IMR-90 (cell line): ENCODE data around the gene ANXA1. TPM values are rescaled to one million over a fixed set of nuclear protein-coding genes. Genes with fewer than 3 reads are reported as not detected.

Source experiments
- ATAC-seq: fragments of 200-7000 bp; cut with Tn5 transposase; 2 replicates; pipeline ENCODE4 v1.9.1; 2020; ENCODE audit warnings: low read depth, mild to moderate bottlenecking, moderate library complexity
- BruUV-seq: library from RNA; stranded (reverse); fragments of 400-500 nt; replicated peaks from 2 replicates; lab custom pipeline; 2021; lab: Mats Ljungman, UMichigan
- CTCF ChIA-PET: fragments of 300-600 bp; formaldehyde crosslinking; extraction: SDS; loops from one replicate; lab custom pipeline; 2021; ENCODE audit warnings: antibody characterized with exemption; lab: Yijun Ruan, JAX
- POLR2A ChIA-PET: fragments of 300-600 bp; sonication (Branson Sonifier 250); formaldehyde crosslinking; loops from one replicate; lab custom pipeline; 2022; ENCODE audit warnings: antibody characterized with exemption; ENCODE audit not compliant: unreplicated experiment; lab: Charles Lee
- DNase-seq: peaks from one replicate; pipeline ENCODE4 v3.0.0; 2013
- H2AFZ ChIP-seq: replicated peaks from 2 replicates; pipeline ENCODE3; 2013; ENCODE audit warnings: low read length, mild to moderate bottlenecking; ENCODE audit not compliant: poor library complexity
- H2AK5ac ChIP-seq: 2 replicates; pipeline ENCODE4 v1.6.1; 2013; ENCODE audit warnings: low read depth, low read length, inconsistent platforms
- H2AK9ac ChIP-seq: replicated peaks from 2 replicates; pipeline ENCODE3; 2013; ENCODE audit warnings: mild to moderate bottlenecking, low read depth, low read length, moderate library complexity; ENCODE audit not compliant: poor library complexity
- H2BK120ac ChIP-seq: 2 replicates; pipeline ENCODE4 v1.6.1; 2013; ENCODE audit warnings: low read depth, low read length, inconsistent platforms
- H2BK15ac ChIP-seq: 3 replicates; pipeline ENCODE4 v1.6.1; 2013; ENCODE audit warnings: low read depth, low read length, inconsistent platforms
- H2BK20ac ChIP-seq: 2 replicates; pipeline ENCODE4 v1.6.1; 2013; ENCODE audit warnings: low read depth, mild to moderate bottlenecking, inconsistent platforms, low read length, moderate library complexity
- H2BK5ac ChIP-seq: 2 replicates; pipeline ENCODE4 v1.6.1; 2013; ENCODE audit warnings: mild to moderate bottlenecking, low read depth, low read length, inconsistent platforms; ENCODE audit not compliant: poor library complexity, severe bottlenecking
- H3K14ac ChIP-seq: replicated peaks from 2 replicates; pipeline ENCODE4 v1.6.1; 2013; ENCODE audit warnings: low read depth, low read length, inconsistent platforms
- H3K18ac ChIP-seq: 2 replicates; pipeline ENCODE4 v1.6.1; 2013; ENCODE audit warnings: low read depth, low read length, control low read depth
- H3K23ac ChIP-seq: 2 replicates; pipeline ENCODE4 v1.6.1; 2013; ENCODE audit warnings: low read depth, low read length, inconsistent platforms
- H3K27ac ChIP-seq: 2 replicates; pipeline ENCODE4 v1.5.1; 2013; ENCODE audit warnings: mild to moderate bottlenecking, control low read depth, low read length; ENCODE audit not compliant: insufficient read depth
- H3K27me3 ChIP-seq: 2 replicates; pipeline ENCODE4 v1.6.1; 2013; ENCODE audit warnings: low read length; ENCODE audit not compliant: control insufficient read depth, insufficient read depth
- H3K36me3 ChIP-seq: 2 replicates; pipeline ENCODE4 v1.6.1; 2013; ENCODE audit warnings: low read length, mixed read lengths; ENCODE audit not compliant: control insufficient read depth, insufficient read depth
- H3K4ac ChIP-seq: 2 replicates; pipeline ENCODE4 v1.6.1; 2013; ENCODE audit warnings: low read depth, low read length, inconsistent platforms
- H3K4me1 ChIP-seq: 2 replicates; pipeline ENCODE4 v1.6.1; 2013; ENCODE audit warnings: low read length, mixed read lengths; ENCODE audit not compliant: control insufficient read depth, insufficient read depth
- H3K4me2 ChIP-seq: 2 replicates; pipeline ENCODE4 v1.6.1; 2013; ENCODE audit warnings: low read depth, mild to moderate bottlenecking, control low read depth, low read length, moderate library complexity
- H3K4me3 ChIP-seq: 2 replicates; pipeline ENCODE4 v1.5.1; 2013; ENCODE audit warnings: low read depth, mild to moderate bottlenecking, control low read depth, low read length, moderate library complexity; ENCODE audit not compliant: insufficient read depth
- H3K56ac ChIP-seq: 2 replicates; pipeline ENCODE4 v1.6.1; 2013; ENCODE audit warnings: low read length, inconsistent platforms; ENCODE audit not compliant: insufficient read depth; ENCODE audit errors: extremely low read depth
- H3K79me1 ChIP-seq, 2 experiments: 2 replicates each; pipeline ENCODE4 v1.6.1; 2013; ENCODE audit warnings: low read length in 2 of 2, inconsistent platforms in 1 of 2, low read depth in 1 of 2
- H3K9ac ChIP-seq: 2 replicates; pipeline ENCODE4 v1.6.1; 2013; ENCODE audit warnings: low read depth, low read length, control low read depth
- H3K9me1 ChIP-seq: 2 replicates; pipeline ENCODE4 v1.6.1; 2013; ENCODE audit warnings: low read length, inconsistent platforms; ENCODE audit not compliant: insufficient read depth
- H3K9me3 ChIP-seq: 2 replicates; pipeline ENCODE4 v1.6.1; 2013; ENCODE audit warnings: low read length; ENCODE audit not compliant: control insufficient read depth, insufficient read depth
- H4K20me1 ChIP-seq: 2 replicates; pipeline ENCODE4 v1.6.1; 2013; ENCODE audit warnings: low read length, inconsistent platforms; ENCODE audit not compliant: insufficient read depth
- H4K5ac ChIP-seq: 2 replicates; pipeline ENCODE4 v1.6.1; 2013; ENCODE audit warnings: mild to moderate bottlenecking, low read depth, low read length, control low read depth
- H4K8ac ChIP-seq, 2 experiments: 2 replicates each; pipeline ENCODE4 v1.6.1; 2013; ENCODE audit warnings: low read depth in 2 of 2, low read length in 2 of 2, control low read depth in 1 of 2, inconsistent platforms in 1 of 2
- H4K91ac ChIP-seq: 2 replicates; pipeline ENCODE4 v1.6.1; 2013; ENCODE audit warnings: low read depth, low read length, inconsistent platforms; ENCODE audit not compliant: insufficient read depth
- BHLHE40 ChIP-seq: fragments of 150-350 bp; IDR thresholded peaks from 2 replicates; pipeline ENCODE4 v1.6.1; 2016; ENCODE audit warnings: mild to moderate bottlenecking, low read depth, low read length
- MAFK ChIP-seq: IDR thresholded peaks from 2 replicates; pipeline ENCODE4 v1.6.1; 2012; ENCODE audit warnings: low read depth, low read length, improper control_type of control experiment
- MXI1 ChIP-seq: IDR thresholded peaks from 2 replicates; pipeline ENCODE4 v1.6.1; 2012; ENCODE audit warnings: low read depth, mild to moderate bottlenecking, low read length, moderate library complexity, borderline replicate concordance
- RAD21 ChIP-seq: IDR thresholded peaks from 2 replicates; pipeline ENCODE4 v1.6.1; 2012; ENCODE audit warnings: low read length, improper control_type of control experiment
- RFX5 ChIP-seq: IDR thresholded peaks from 2 replicates; pipeline ENCODE4 v1.8.0; 2012; ENCODE audit warnings: low read depth, mild to moderate bottlenecking, low read length, moderate library complexity
- WGBS, 2 experiments: methylation state at CpG; one replicate each; pipeline versions ENCODE4 v1.1.5 to v1.1.7; 2013; ENCODE audit warnings: missing lambda C conversion rate in 2 of 2; ENCODE audit not compliant: insufficient read length in 1 of 2; ENCODE audit errors: extremely low coverage in 2 of 2; 5-methylcytosine and 5-hydroxymethylcytosine counted together
- dilution Hi-C: fragments of 300-500 bp; cut with HindIII; formaldehyde crosslinking; loops from one replicate; pipeline ENCODE4 v1.14.3; 2018; ENCODE audit warnings: low sequenced_read_pairs; ENCODE audit not compliant: unreplicated experiment
- in situ Hi-C: fragments of 300-500 bp; cut with MboI; formaldehyde crosslinking; loops from 3 replicates; pipeline ENCODE4 v1.14.3; 2019; ENCODE audit warnings: low sequenced_read_pairs, inconsistent platforms, mixed read lengths
- intact Hi-C: fragments of 100-400 bp; cut with micrococcal nuclease; formaldehyde crosslinking; loops from 2 replicates; pipeline ENCODE4 v1.10.0; 2022
- polyA plus RNA-seq, 3 experiments: library from polyadenylated mRNA; depleted of rRNA; stranded (reverse); fragments of >200 nt; gene quantifications; 2 replicates each; pipeline ENCODE4 v1.2.3, GENCODE V29; 2012; ENCODE audit warnings: low replicate concordance in 1 of 3
- total RNA-seq: library from RNA; depleted of rRNA; stranded (reverse); fragments of >200 nt; gene quantifications from 2 replicates; pipeline ENCODE4 v1.2.3, GENCODE V29; 2012

ANXA1 gene
- total and polyA plus RNA-seq, 2 of the 4 experiments (the other 2 are of a cell fraction): 520 to 583 TPM

GRCh38 chr9:73129941-73130685 lies 21.6 kb upstream of the ANXA1 start:
- Histone ChIP-seq H3K56ac (no peak overlapping the region), H2AK9ac (no peak overlapping the region), H4K91ac (no peak overlapping the region), H3K79me1 (no peaks in the 10 kb centered on the region), H2AFZ (no peak overlapping the region), H3K14ac (no peak overlapping the region), H2BK120ac (no peak overlapping the region), H4K5ac (no peak overlapping the region), H2AK5ac (no peak overlapping the region), H2BK15ac (no peak overlapping the region), H3K18ac (no peak overlapping the region), H3K4me2 (no peak overlapping the region), H2BK5ac (no peak overlapping the region), H3K9ac (no peak overlapping the region), H4K8ac (no peak overlapping the region), H2BK20ac (no peak overlapping the region), H3K4me3 (no peak overlapping the region), H3K4ac (no peak overlapping the region), H3K4me1 (peaks cover 4% of the 10 kb centered on the region; the same call in 1 of the 2 replicates), H3K36me3 (no peaks in the 10 kb centered on the region), H4K20me1 (no peaks in the 10 kb centered on the region), H3K27ac (no peak overlapping the region), H3K27me3 (no peaks in the 10 kb centered on the region), H3K9me3 (no peaks in the 10 kb centered on the region), H3K9me1 (peaks cover 3% of the 10 kb centered on the region; the same call in 1 of the 2 replicates), H3K23ac (no peak overlapping the region)
- dilution Hi-C loops (no loop called here), intact Hi-C loops (no loop called here), in situ Hi-C loops (no loop called here)
- DNase-seq (no peak), ATAC-seq (no peak)
- no TSS peak for BruUV-seq
- TF ChIP-seq RFX5 (no peak), RAD21 (no peak), MAFK (no peak), MXI1 (no peak), BHLHE40 (no peak)
- ChIA-PET CTCF (interaction anchor here (1.5 to 2.5 kb wide), 2 partner anchors 11 to 23 kb away, joined by 4 to 5 read pairs; no protein-coding TSS in a partner anchor), POLR2A (no interaction called here)
- WGBS, 2 experiments: no CpG with 5 or more reads among the region's 6 CpGs
